HEK293T (cell line): Measurements from ENCODE around the gene GSN.

Source experiments
- CTCF ChIA-PET: fragments of 350-600 bp; formaldehyde crosslinking; extraction: SDS; loops from one replicate; lab custom pipeline; 2021; ENCODE audit warnings: antibody characterized with exemption, inconsistent platforms; lab: Yijun Ruan, JAX
- POLR2A ChIA-PET: fragments of 350-600 bp; formaldehyde crosslinking; extraction: SDS; loops from one replicate; lab custom pipeline; 2020; ENCODE audit warnings: antibody characterized with exemption, inconsistent platforms; lab: Yijun Ruan, JAX
- DNase-seq: peaks from one replicate; pipeline ENCODE4 v3.0.0; 2012; ENCODE audit warnings: mixed read lengths; ENCODE audit errors: extremely low spot score
- ARNT ChIP-seq: fragments of 450-650 bp; IDR thresholded peaks from 2 replicates; pipeline ENCODE4 v1.6.1; 2017; ENCODE audit warnings: mild to moderate bottlenecking
- BHLHE40 ChIP-seq: fragments of 450-650 bp; IDR thresholded peaks from 2 replicates; pipeline ENCODE4 v1.6.1; 2016; ENCODE audit warnings: mild to moderate bottlenecking, moderate library complexity, borderline replicate concordance
- CTBP1 ChIP-seq: fragments of 450-650 bp; IDR thresholded peaks from 2 replicates; pipeline ENCODE4 v1.6.1; 2016; ENCODE audit warnings: borderline replicate concordance
- ELF4 ChIP-seq: fragments of 450-650 bp; IDR thresholded peaks from 2 replicates; pipeline ENCODE4 v1.6.1; 2017; ENCODE audit warnings: antibody characterized with exemption
- FOXA1 ChIP-seq: fragments of 450-650 bp; IDR thresholded peaks from 2 replicates; pipeline ENCODE4 v1.6.1; 2016; ENCODE audit warnings: mild to moderate bottlenecking
- FOXK2 ChIP-seq: fragments of 450-650 bp; IDR thresholded peaks from 2 replicates; pipeline ENCODE4 v1.6.1; 2016; ENCODE audit warnings: mild to moderate bottlenecking
- FOXM1 ChIP-seq: fragments of 450-650 bp; IDR thresholded peaks from 2 replicates; pipeline ENCODE4 v1.6.1; 2017; ENCODE audit warnings: mild to moderate bottlenecking, borderline replicate concordance
- HDGF ChIP-seq: fragments of 450-650 bp; IDR thresholded peaks from 2 replicates; pipeline ENCODE4 v1.6.1; 2017; ENCODE audit warnings: antibody characterized with exemption, borderline replicate concordance
- L3MBTL2 ChIP-seq: fragments of 450-650 bp; conservative IDR thresholded peaks from 2 replicates; pipeline ENCODE4 v1.6.1; 2016; ENCODE audit warnings: mild to moderate bottlenecking
- LEF1 ChIP-seq: fragments of 450-650 bp; IDR thresholded peaks from 2 replicates; pipeline ENCODE4 v1.6.1; 2017; ENCODE audit warnings: mild to moderate bottlenecking, borderline replicate concordance
- NFRKB ChIP-seq: fragments of 450-650 bp; IDR thresholded peaks from 2 replicates; pipeline ENCODE4 v1.6.1; 2016; ENCODE audit warnings: mild to moderate bottlenecking, moderate library complexity
- PKNOX1 ChIP-seq: fragments of 450-650 bp; IDR thresholded peaks from 2 replicates; pipeline ENCODE4 v1.6.1; 2016
- SP1 ChIP-seq: fragments of 450-650 bp; IDR thresholded peaks from 2 replicates; pipeline ENCODE4 v1.6.1; 2017
- SUZ12 ChIP-seq: fragments of 450-650 bp; IDR thresholded peaks from 2 replicates; pipeline ENCODE4 v1.6.1; 2016; ENCODE audit warnings: mild to moderate bottlenecking
- TARDBP ChIP-seq: fragments of 450-650 bp; IDR thresholded peaks from 2 replicates; pipeline ENCODE4 v1.6.1; 2016
- ZNF384 ChIP-seq: fragments of 450-650 bp; IDR thresholded peaks from 2 replicates; pipeline ENCODE4 v1.6.1; 2016

Gene GSN

GRCh38 chr9:121354141-121354540 lies 86.2 kb downstream of the GSN start:
- no peak for DNase-seq
- CTCF ChIA-PET, result interaction anchor here (0.6 kb wide), 1 partner anchor 23 kb away, joined by 3 read pairs; no protein-coding TSS in a partner anchor

GRCh38 chr9:121354762-121355161 lies 86.8 kb downstream of the GSN start:
- DNase-seq, result no peak
- POLR2A ChIA-PET, result no interaction called here
- CTCF ChIA-PET, result interaction anchor here (0.7 kb wide), 2 partner anchors 35 to 294 kb away, joined by 4 read pairs; no protein-coding TSS in a partner anchor
- no peak for TF ChIP-seq CTBP1
- TF ChIP-seq ARNT, result no peak
- no peak for TF ChIP-seq TARDBP
- no peak for TF ChIP-seq FOXM1
- no peak for TF ChIP-seq NFRKB
- no peak for TF ChIP-seq HDGF
- TF ChIP-seq SP1, result no peak
- no peak for TF ChIP-seq ZNF384
- no peak for TF ChIP-seq PKNOX1
- no peak for TF ChIP-seq FOXK2
- no peak for TF ChIP-seq FOXA1
- TF ChIP-seq L3MBTL2, result no peak

More at GRCh38 chr9:121354141-121354540, 86.2 kb downstream of the GSN start:
- TF ChIP-seq ARNT (no peak), ELF4 (no peak), FOXM1 (no peak), SUZ12 (no peak), FOXA1 (no peak), PKNOX1 (no peak), HDGF (no peak), L3MBTL2 (no peak), BHLHE40 (no peak), TARDBP (no peak), SP1 (no peak)
- POLR2A ChIA-PET, result no interaction called here

GRCh38 chr9:121357011-121357410 lies 89.0 kb downstream of the GSN start:
- DNase-seq, result no peak
- POLR2A ChIA-PET, result no interaction called here
- TF ChIP-seq ELF4 (no peak), SUZ12 (no peak), FOXM1 (no peak), LEF1 (no peak), TARDBP (no peak), FOXK2 (no peak), FOXA1 (no peak), BHLHE40 (no peak), CTBP1 (no peak), ZNF384 (no peak), HDGF (no peak), PKNOX1 (no peak), L3MBTL2 (no peak), NFRKB (no peak)
- CTCF ChIA-PET, result no interaction called here

- POLR2A ChIA-PET, result no interaction called here
- CTCF ChIA-PET, result interaction anchor here (1.6 kb wide), 1 partner anchor 39 kb away, joined by 6 read pairs; no protein-coding TSS in a partner anchor
- DNase-seq, result no peak
- TF ChIP-seq FOXM1 (no peak), SUZ12 (no peak), PKNOX1 (no peak), L3MBTL2 (no peak), HDGF (no peak), CTBP1 (no peak), ZNF384 (no peak), ARNT (no peak), LEF1 (no peak), BHLHE40 (no peak), SP1 (no peak), FOXK2 (no peak), TARDBP (no peak), NFRKB (no peak)
Measured at GRCh38 chr9:121358751-121359150, 90.8 kb downstream of the GSN start.

- CTCF ChIA-PET, result interaction anchor here (1.6 kb wide), 1 partner anchor 40 kb away, joined by 6 read pairs; no protein-coding TSS in a partner anchor
- TF ChIP-seq PKNOX1, result no peak
- TF ChIP-seq FOXA1, result no peak
- POLR2A ChIA-PET, result no interaction called here
- DNase-seq, result no peak
Measured at GRCh38 chr9:121359351-121360294, 91.7 kb downstream of the GSN start.
